GM10248 (cell line): Measurements from ENCODE around the gene S100A14.

Experiments
- CTCF ChIA-PET: fragments of 300-600 bp; sonication (Branson Sonifier 250); formaldehyde crosslinking; extraction: SDS; loops from one replicate; lab custom pipeline; 2021; ENCODE audit warnings: antibody characterized with exemption; lab: Yijun Ruan, JAX
- POLR2A ChIA-PET: fragments of 350-650 bp; sonication (Branson Sonifier 250); formaldehyde crosslinking; extraction: SDS; loops from one replicate; lab custom pipeline; 2020; ENCODE audit warnings: antibody characterized with exemption; lab: Yijun Ruan, JAX
- DNase-seq: peaks from one replicate; pipeline ENCODE4 v3.0.0; 2012; ENCODE audit errors: extremely low spot score
- TF ChIP-seq, protein P1 (sequence below): IDR thresholded peaks from 2 replicates; pipeline ENCODE4 v1.5.1; 2012; ENCODE audit warnings: mild to moderate bottlenecking, low read depth; ENCODE audit errors: extremely low read depth, missing control alignments, control extremely low read depth

Gene S100A14

DNA sequence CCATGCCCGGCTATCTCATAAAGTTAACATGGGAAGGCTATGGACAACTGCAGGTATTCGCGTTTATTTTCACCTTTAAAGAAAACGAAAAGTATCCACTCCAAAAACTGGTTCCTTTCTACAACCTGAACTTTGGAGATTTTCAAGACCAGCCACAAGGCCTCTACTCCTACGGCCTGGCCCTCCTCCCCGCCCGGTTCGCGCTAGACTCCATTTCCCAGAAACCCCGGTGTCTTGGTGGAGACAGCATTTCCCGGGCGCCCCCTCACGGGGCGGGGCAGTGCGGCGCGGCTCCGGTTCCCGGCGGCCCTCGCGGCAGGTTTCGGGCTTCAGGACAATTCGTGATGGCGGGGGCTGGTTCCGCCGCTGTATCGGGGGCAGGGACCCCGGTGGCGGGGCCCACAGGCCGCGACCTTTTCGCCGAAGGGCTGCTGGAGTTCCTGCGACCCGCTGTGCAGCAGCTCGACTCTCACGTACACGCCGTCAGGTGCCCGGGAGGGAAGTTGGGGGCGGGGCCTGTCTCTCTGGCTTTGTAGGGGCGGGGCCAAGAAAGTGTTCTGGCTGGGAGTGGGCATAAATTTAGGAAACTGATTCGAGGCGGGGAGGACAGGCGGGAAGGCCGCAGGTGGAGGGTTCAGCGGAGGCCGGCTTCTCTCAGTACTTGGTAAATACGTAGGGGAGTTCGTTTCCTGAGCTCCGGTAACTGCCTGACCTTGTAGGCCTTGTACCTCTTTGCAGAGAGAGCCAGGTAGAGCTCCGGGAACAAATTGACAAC lies 42.5 kb upstream of the S100A14 start, which contains the start of gene SNAPIN:
Gene SNAPIN (plus strand): TSS at position 304 of the 775 bp plus-strand sequence. CDS start 41 bp downstream, at position 345.
- POLR2A ChIA-PET, result interaction anchor here (1.5 to 1.9 kb wide), 2 partner anchors 12 to 25 kb away, joined by 4 to 7 read pairs; partner anchors contain the start of genes CHTOP and ILF2
- DNase-seq, result peak; percentile 93
- TF ChIP-seq, protein P1, sequence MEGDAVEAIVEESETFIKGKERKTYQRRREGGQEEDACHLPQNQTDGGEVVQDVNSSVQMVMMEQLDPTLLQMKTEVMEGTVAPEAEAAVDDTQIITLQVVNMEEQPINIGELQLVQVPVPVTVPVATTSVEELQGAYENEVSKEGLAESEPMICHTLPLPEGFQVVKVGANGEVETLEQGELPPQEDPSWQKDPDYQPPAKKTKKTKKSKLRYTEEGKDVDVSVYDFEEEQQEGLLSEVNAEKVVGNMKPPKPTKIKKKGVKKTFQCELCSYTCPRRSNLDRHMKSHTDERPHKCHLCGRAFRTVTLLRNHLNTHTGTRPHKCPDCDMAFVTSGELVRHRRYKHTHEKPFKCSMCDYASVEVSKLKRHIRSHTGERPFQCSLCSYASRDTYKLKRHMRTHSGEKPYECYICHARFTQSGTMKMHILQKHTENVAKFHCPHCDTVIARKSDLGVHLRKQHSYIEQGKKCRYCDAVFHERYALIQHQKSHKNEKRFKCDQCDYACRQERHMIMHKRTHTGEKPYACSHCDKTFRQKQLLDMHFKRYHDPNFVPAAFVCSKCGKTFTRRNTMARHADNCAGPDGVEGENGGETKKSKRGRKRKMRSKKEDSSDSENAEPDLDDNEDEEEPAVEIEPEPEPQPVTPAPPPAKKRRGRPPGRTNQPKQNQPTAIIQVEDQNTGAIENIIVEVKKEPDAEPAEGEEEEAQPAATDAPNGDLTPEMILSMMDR, result no peak
- CTCF ChIA-PET, result interaction anchor here (1.0 to 1.3 kb wide), 6 partner anchors 8 to 87 kb away, joined by 3 to 4 read pairs (median 3); no protein-coding TSS in a partner anchor

- ChIA-PET POLR2A (no interaction called here), CTCF (interaction anchor here (0.9 kb wide), 1 partner anchor 21 kb away, joined by 4 read pairs; the partner anchor contains the start of gene CHTOP)
- no peak for DNase-seq
- TF ChIP-seq, protein P1, result no peak
These were observed 39.2 kb upstream of the S100A14 start for GRCh38 chr1:153655333-153655732.

- POLR2A ChIA-PET, result interaction anchor here (1.0 to 2.4 kb wide), 2 partner anchors 9 to 19 kb away, joined by 6 to 9 read pairs; partner anchors contain the start of gene CHTOP
These were observed 36.8 kb upstream of the S100A14 start for GRCh38 chr1:153652805-153653500.

DNA sequence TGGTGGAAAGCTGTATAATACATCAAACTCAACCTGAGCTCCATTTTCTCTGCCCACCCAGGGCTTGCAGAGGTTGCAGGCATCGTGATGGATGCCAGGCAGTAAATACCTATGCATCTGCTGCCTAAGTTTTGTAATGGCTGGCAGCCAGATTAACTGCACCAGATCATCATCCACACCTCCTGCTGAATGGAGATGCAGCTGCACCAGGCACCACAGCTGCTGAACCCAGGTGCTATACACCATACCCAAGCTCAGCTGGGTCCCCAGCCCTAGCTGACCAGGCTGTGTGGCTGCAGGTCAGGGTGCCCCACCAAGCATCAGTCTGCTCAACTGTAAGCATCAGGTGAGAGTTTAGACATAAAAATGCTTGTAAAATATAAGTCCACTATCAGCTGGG lies 35.6 kb upstream of the S100A14 start:
- TF ChIP-seq, protein P1, result no peak
- DNase-seq, result no peak
- ChIA-PET CTCF (interaction anchor here (1.3 to 2.0 kb wide), 3 partner anchors 8 to 13 kb away, joined by 3 to 8 read pairs (median 4); no protein-coding TSS in a partner anchor), POLR2A (interaction anchor here (0.6 to 2.4 kb wide), 6 partner anchors 10 to 577 kb away, joined by 3 to 9 read pairs (median 4); partner anchors contain the start of gene CHTOP)

More at GRCh38 chr1:153652805-153653500, 36.8 kb upstream of the S100A14 start:
- DNase-seq, result no peak
- TF ChIP-seq, protein P1, result no peak
- CTCF ChIA-PET, result interaction anchor here (0.9 to 2.0 kb wide), 5 partner anchors 9 to 15 kb away, joined by 3 to 8 read pairs (median 3); no protein-coding TSS in a partner anchor

DNA sequence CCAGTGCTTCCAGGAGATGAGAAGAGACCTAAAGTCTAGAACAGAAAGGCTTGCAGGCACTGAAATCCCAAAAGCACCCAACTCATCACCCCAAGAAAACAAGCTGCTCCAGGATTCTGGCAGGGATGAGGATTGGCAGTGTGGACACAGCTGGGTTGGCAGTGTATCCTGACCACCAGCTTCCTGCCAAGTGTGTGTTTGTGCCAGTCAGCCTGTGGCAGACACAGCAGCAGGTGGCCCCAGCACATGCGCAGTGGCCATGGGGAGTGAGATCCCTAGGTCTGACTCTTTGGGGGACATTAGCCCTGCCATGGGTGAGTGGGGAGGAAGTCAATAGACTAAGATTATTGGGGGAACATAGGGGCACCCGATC lies 33.7 kb upstream of the S100A14 start:
- DNase-seq, result no peak
- TF ChIP-seq, protein P1, result no peak
- ChIA-PET CTCF (interaction anchor here (1.1 to 1.6 kb wide), 3 partner anchors 14 to 77 kb away, joined by 3 to 5 read pairs (median 3); no protein-coding TSS in a partner anchor), POLR2A (interaction anchor here (0.5 to 1.7 kb wide), 2 partner anchors 16 to 342 kb away, joined by 5 to 9 read pairs; partner anchors contain the start of gene CHTOP)
